ENCODE data around the gene THRB. TPM values are rescaled to one million over a fixed set of nuclear protein-coding genes. Genes with fewer than 3 reads are reported as not detected.

THRB gene
- total and polyA plus RNA-seq, 9 of the 15 experiments (the other 6 are each of a cell fraction or from before 2014, with no cell fraction given): 1.7 to 14.9 (median 6.9) TPM

DNA sequence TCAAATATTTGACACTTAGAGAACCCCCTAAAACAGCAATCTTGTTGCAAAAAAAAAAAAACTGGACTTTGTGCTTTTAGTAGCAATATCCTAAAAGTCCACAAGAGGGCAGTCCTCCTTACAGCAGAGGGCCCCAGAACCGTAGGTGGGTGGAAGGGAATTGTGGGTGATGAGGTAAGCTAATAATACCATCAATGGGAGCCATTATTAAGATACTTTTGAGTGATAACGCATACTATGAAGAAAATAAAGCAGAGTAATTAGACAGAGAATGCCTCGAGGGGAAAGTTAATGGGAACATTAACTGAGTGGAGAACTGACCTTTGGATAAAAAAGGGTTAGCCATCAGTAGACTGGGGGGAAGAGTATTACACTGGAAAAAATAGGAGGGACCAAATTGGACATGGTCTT, 229.9 kb downstream of the THRB start (continued):
- peak in 1 of 2 experiments; percentile 43; a peak in 2 of 4 replicates for TF ChIP-seq MAZ (CRISPR knock-in tag; conservative IDR thresholded peaks at IDR 0.05 in 1 of 2, IDR thresholded peaks at IDR 0.05 in 1 of 2)
- no peak for TF ChIP-seq KAT7 (CRISPR knock-in tag; IDR thresholded peaks at IDR 0.05; ENCODE audit: borderline replicate concordance)
- TF ChIP-seq, protein P1, sequence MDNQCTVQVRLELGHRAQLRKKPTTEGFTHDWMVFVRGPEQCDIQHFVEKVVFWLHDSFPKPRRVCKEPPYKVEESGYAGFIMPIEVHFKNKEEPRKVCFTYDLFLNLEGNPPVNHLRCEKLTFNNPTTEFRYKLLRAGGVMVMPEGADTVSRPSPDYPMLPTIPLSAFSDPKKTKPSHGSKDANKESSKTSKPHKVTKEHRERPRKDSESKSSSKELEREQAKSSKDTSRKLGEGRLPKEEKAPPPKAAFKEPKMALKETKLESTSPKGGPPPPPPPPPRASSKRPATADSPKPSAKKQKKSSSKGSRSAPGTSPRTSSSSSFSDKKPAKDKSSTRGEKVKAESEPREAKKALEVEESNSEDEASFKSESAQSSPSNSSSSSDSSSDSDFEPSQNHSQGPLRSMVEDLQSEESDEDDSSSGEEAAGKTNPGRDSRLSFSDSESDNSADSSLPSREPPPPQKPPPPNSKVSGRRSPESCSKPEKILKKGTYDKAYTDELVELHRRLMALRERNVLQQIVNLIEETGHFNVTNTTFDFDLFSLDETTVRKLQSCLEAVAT (IDR thresholded peaks at IDR 0.05): 0 out of 4 replicates have a peak, but pooled peaks of 1 of the 2 experiments have one; percentile 30
- TF ChIP-seq HMGN3 (IDR thresholded peaks at IDR 0.05; ENCODE audit: borderline replicate concordance, extremely low read depth, insufficient read length, low read depth, low read length): no peak
- TF ChIP-seq ZNF561 (CRISPR knock-in tag; conservative IDR thresholded peaks at IDR 0.05): no peak
- TF ChIP-seq MAFF (IDR thresholded peaks at IDR 0.05; ENCODE audit: low read length): no peak
- no peak for TF ChIP-seq COPS2 (conservative IDR thresholded peaks at IDR 0.05)
- TF ChIP-seq ARID1B (IDR thresholded peaks at IDR 0.05): peak; percentile 12; the same call in 1 of the 2 replicates
- no peak for TF ChIP-seq STAG1 (CRISPR knock-in tag; IDR thresholded peaks at IDR 0.05; ENCODE audit: borderline replicate concordance)
- peak; percentile 69 for TF ChIP-seq JUND (IDR thresholded peaks at IDR 0.05; ENCODE audit: borderline replicate concordance, low read depth, low read length)
- TF ChIP-seq JUND (tag; IDR thresholded peaks at IDR 0.05; ENCODE audit: borderline replicate concordance, low read depth, low read length): peak; percentile 62; the same call in 2 of the 3 replicates
- no peak for TF ChIP-seq TEAD1 (CRISPR knock-in tag; IDR thresholded peaks at IDR 0.05)
- TF ChIP-seq, protein P2, sequence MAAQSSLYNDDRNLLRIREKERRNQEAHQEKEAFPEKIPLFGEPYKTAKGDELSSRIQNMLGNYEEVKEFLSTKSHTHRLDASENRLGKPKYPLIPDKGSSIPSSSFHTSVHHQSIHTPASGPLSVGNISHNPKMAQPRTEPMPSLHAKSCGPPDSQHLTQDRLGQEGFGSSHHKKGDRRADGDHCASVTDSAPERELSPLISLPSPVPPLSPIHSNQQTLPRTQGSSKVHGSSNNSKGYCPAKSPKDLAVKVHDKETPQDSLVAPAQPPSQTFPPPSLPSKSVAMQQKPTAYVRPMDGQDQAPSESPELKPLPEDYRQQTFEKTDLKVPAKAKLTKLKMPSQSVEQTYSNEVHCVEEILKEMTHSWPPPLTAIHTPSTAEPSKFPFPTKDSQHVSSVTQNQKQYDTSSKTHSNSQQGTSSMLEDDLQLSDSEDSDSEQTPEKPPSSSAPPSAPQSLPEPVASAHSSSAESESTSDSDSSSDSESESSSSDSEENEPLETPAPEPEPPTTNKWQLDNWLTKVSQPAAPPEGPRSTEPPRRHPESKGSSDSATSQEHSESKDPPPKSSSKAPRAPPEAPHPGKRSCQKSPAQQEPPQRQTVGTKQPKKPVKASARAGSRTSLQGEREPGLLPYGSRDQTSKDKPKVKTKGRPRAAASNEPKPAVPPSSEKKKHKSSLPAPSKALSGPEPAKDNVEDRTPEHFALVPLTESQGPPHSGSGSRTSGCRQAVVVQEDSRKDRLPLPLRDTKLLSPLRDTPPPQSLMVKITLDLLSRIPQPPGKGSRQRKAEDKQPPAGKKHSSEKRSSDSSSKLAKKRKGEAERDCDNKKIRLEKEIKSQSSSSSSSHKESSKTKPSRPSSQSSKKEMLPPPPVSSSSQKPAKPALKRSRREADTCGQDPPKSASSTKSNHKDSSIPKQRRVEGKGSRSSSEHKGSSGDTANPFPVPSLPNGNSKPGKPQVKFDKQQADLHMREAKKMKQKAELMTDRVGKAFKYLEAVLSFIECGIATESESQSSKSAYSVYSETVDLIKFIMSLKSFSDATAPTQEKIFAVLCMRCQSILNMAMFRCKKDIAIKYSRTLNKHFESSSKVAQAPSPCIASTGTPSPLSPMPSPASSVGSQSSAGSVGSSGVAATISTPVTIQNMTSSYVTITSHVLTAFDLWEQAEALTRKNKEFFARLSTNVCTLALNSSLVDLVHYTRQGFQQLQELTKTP (IDR thresholded peaks at IDR 0.05; ENCODE audit: low read depth in 1 of 2, partially characterized antibody in 2 of 2): peak; percentile 48 to 76
- TF ChIP-seq POLR2G (IDR thresholded peaks at IDR 0.05; ENCODE audit: low read depth, low read length): no peak
- TF ChIP-seq ZNF511 (CRISPR knock-in tag; IDR thresholded peaks at IDR 0.05): no peak
- TF ChIP-seq GABPB2 (CRISPR knock-in tag; conservative IDR thresholded peaks at IDR 0.05): no peak
- no peak for TF ChIP-seq NR2F6 (CRISPR knock-in tag; IDR thresholded peaks at IDR 0.05)
- no peak for TF ChIP-seq THRA (IDR thresholded peaks at IDR 0.05)
- no peak for TF ChIP-seq MCM3 (IDR thresholded peaks at IDR 0.05)
- peak; percentile 36; the same call in 1 of the 2 replicates for TF ChIP-seq ZEB2 (IDR thresholded peaks at IDR 0.05)

Data from K562 (cell line).